ENCODE results near the gene NR4A1.

The NR4A1 gene

DNA sequence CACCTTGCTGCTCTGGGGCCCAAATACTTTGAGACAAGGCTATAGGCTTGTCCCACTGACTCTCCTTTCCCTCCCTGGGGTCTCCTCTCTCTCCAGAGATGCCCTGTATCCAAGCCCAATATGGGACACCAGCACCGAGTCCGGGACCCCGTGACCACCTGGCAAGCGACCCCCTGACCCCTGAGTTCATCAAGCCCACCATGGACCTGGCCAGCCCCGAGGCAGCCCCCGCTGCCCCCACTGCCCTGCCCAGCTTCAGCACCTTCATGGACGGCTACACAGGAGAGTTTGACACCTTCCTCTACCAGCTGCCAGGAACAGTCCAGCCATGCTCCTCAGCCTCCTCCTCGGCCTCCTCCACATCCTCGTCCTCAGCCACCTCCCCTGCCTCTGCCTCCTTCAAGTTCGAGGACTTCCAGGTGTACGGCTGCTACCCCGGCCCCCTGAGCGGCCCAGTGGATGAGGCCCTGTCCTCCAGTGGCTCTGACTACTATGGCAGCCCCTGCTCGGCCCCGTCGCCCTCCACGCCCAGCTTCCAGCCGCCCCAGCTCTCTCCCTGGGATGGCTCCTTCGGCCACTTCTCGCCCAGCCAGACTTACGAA, 3.1 kb downstream of the NR4A1 start:
- Histone ChIP-seq H3K9ac (ENCODE audit: low read length) (no peak overlapping the region), H4K20me1 (ENCODE audit: low read depth, low read length) (no peaks in the 10 kb centered on the region), H3K36me3 (ENCODE audit: low read length) (no peaks in the 10 kb centered on the region), H3K27ac (ENCODE audit: low read depth, low read length) (no peak overlapping the region), H3K27me3 (ENCODE audit: low read length) (no peaks in the 10 kb centered on the region), H3K4me2 (ENCODE audit: low read depth, low read length, poor library complexity, severe bottlenecking) (no peak overlapping the region), H3K9me3 (ENCODE audit: insufficient read depth, low read length) (no peaks in the 10 kb centered on the region), H3K9me2 (replicated peaks; ENCODE audit: insufficient read depth, low read length) (no peaks in the 10 kb centered on the region), H3F3A (ENCODE audit: insufficient read depth) (no peaks in the 10 kb centered on the region), H2AFZ (ENCODE audit: low read depth, low read length, severe bottlenecking) (no peak overlapping the region), H3K79me2 (ENCODE audit: insufficient read depth, low read length) (no peaks in the 10 kb centered on the region), H3K4me3 (ENCODE audit: insufficient read depth, low read length, poor library complexity, severe bottlenecking) (no peak overlapping the region)
- no peak for TF ChIP-seq EZH2phosphoT487 (conservative IDR thresholded peaks at IDR 0.05; ENCODE audit: low read length)
- TF ChIP-seq, protein P1, sequence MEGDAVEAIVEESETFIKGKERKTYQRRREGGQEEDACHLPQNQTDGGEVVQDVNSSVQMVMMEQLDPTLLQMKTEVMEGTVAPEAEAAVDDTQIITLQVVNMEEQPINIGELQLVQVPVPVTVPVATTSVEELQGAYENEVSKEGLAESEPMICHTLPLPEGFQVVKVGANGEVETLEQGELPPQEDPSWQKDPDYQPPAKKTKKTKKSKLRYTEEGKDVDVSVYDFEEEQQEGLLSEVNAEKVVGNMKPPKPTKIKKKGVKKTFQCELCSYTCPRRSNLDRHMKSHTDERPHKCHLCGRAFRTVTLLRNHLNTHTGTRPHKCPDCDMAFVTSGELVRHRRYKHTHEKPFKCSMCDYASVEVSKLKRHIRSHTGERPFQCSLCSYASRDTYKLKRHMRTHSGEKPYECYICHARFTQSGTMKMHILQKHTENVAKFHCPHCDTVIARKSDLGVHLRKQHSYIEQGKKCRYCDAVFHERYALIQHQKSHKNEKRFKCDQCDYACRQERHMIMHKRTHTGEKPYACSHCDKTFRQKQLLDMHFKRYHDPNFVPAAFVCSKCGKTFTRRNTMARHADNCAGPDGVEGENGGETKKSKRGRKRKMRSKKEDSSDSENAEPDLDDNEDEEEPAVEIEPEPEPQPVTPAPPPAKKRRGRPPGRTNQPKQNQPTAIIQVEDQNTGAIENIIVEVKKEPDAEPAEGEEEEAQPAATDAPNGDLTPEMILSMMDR (IDR thresholded peaks at IDR 0.05; ENCODE audit: insufficient read depth, low read length, poor library complexity, severe bottlenecking) = no peak

DNA sequence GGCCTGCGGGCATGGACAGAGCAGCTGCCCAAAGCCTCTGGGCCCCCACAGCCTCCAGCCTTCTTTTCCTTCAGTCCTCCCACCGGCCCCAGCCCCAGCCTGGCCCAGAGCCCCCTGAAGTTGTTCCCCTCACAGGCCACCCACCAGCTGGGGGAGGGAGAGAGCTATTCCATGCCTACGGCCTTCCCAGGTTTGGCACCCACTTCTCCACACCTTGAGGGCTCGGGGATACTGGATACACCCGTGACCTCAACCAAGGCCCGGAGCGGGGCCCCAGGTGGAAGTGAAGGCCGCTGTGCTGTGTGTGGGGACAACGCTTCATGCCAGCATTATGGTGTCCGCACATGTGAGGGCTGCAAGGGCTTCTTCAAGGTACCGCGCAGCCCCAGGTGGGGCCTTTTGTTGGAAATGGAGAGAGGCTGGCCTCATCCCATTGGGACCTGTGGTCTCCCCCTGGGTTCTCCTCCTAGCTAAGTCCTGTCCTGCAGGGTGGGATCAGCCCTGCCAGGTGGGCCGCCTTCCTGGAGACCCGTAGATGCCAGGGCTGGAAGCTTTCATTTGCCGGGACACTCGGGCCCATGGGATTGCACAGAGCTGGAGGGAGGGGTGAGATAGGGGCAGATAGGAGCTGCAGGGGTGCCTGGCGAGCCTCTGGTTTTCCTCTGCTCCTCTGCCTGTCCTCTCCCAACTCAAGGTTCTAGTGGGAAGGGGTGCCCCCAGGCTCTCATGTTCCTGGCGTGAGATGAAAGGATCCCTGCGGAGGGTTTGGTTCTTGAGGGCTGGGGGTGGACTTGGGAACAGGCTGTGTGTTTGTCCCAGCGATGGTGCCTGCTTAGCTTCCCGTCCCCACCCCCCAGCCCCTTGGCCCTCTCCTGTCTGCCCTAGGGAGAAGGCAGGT, 3.8 kb downstream of the NR4A1 start:
- no peaks in the 10 kb centered on the region for H3K36me3 ChIP-seq (ENCODE audit: low read length)
- no peak overlapping the region for H2AFZ ChIP-seq (ENCODE audit: low read depth, low read length, severe bottlenecking)
- H3F3A ChIP-seq (ENCODE audit: insufficient read depth) = no peaks in the 10 kb centered on the region
- no peak for TF ChIP-seq EZH2phosphoT487 (conservative IDR thresholded peaks at IDR 0.05; ENCODE audit: low read length)
- TF ChIP-seq, protein P1 (IDR thresholded peaks at IDR 0.05; ENCODE audit: insufficient read depth, low read length, poor library complexity, severe bottlenecking) = no peak
- H3K27me3 ChIP-seq (ENCODE audit: low read length) = no peaks in the 10 kb centered on the region
- no peaks in the 10 kb centered on the region for H4K20me1 ChIP-seq (ENCODE audit: low read depth, low read length)
- no peak overlapping the region for H3K4me3 ChIP-seq (ENCODE audit: insufficient read depth, low read length, poor library complexity, severe bottlenecking)
- no peak overlapping the region for H3K9ac ChIP-seq (ENCODE audit: low read length)
- no peaks in the 10 kb centered on the region for H3K9me3 ChIP-seq (ENCODE audit: insufficient read depth, low read length)
- no peaks in the 10 kb centered on the region for H3K79me2 ChIP-seq (ENCODE audit: insufficient read depth, low read length)
- H3K4me2 ChIP-seq (ENCODE audit: low read depth, low read length, poor library complexity, severe bottlenecking) = no peak overlapping the region
- no peaks in the 10 kb centered on the region for H3K9me2 ChIP-seq (replicated peaks; ENCODE audit: insufficient read depth, low read length)
- no peak overlapping the region for H3K27ac ChIP-seq (ENCODE audit: low read depth, low read length)

DNA sequence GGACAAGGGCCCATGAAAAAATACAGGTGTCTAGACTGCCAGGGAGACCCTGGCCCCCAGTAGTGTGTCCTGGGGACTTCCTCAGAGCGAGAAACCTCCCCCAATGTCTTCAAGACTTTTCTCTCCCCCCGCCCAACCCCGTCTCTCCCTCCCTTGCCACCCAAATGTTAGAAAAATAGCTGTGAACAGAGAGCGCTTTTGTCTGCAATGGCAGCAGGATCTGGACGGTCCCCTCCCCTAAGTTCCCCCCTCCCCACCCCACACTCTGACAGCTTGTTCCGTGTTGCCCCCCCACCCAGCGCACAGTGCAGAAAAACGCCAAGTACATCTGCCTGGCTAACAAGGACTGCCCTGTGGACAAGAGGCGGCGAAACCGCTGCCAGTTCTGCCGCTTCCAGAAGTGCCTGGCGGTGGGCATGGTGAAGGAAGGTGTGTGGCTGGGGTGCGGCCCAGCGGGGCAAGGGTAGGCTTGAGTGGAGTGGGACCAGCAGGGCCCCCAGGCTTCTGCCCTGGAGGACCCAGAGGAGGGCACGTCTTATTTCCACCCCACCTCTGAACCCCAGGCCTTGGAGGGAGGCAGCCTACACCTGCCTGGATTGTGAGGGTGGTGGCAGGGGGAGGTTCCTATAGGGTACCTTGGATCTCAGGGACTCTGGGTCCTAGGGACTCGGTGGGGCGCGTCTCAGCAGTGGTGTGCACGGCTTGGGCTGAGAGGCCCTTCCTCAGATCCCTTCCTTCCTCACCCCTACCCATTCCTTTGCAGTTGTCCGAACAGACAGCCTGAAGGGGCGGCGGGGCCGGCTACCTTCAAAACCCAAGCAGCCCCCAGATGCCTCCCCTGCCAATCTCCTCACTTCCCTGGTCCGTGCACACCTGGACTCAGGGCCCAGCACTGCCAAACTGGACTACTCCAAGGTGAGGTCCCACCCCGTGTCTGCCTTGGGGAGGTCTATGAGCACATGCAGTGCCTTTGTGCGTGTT, 4.8 kb downstream of the NR4A1 start:
- Histone ChIP-seq H3F3A (ENCODE audit: insufficient read depth) (no peaks in the 10 kb centered on the region), H3K4me2 (ENCODE audit: low read depth, low read length, poor library complexity, severe bottlenecking) (no peak overlapping the region), H2AFZ (ENCODE audit: low read depth, low read length, severe bottlenecking) (no peak overlapping the region), H3K9me2 (replicated peaks; ENCODE audit: insufficient read depth, low read length) (no peaks in the 10 kb centered on the region), H3K27ac (ENCODE audit: low read depth, low read length) (no peak overlapping the region), H3K36me3 (ENCODE audit: low read length) (no peaks in the 10 kb centered on the region), H3K27me3 (ENCODE audit: low read length) (no peaks in the 10 kb centered on the region), H4K20me1 (ENCODE audit: low read depth, low read length) (no peaks in the 10 kb centered on the region), H3K4me3 (ENCODE audit: insufficient read depth, low read length, poor library complexity, severe bottlenecking) (no peak overlapping the region), H3K9ac (ENCODE audit: low read length) (no peak overlapping the region), H3K79me2 (ENCODE audit: insufficient read depth, low read length) (no peaks in the 10 kb centered on the region), H3K9me3 (ENCODE audit: insufficient read depth, low read length) (no peaks in the 10 kb centered on the region)
- TF ChIP-seq, protein P1 (IDR thresholded peaks at IDR 0.05; ENCODE audit: insufficient read depth, low read length, poor library complexity, severe bottlenecking) = no peak
- TF ChIP-seq EZH2phosphoT487 (conservative IDR thresholded peaks at IDR 0.05; ENCODE audit: low read length) = no peak
